ENCODE data around the gene SLC16A6. TPM values are rescaled to one million over a fixed set of nuclear protein-coding genes. Genes with fewer than 3 reads are reported as not detected.
"Not testable (repeated sequence)": the region's sequence is repeated elsewhere in the genome, so short reads cannot be mapped to it uniquely, and the experiment has no call there.

The SLC16A6 gene
- polyA plus RNA-seq, 1 donor from 2014 or later: 0.33 TPM

DNA sequence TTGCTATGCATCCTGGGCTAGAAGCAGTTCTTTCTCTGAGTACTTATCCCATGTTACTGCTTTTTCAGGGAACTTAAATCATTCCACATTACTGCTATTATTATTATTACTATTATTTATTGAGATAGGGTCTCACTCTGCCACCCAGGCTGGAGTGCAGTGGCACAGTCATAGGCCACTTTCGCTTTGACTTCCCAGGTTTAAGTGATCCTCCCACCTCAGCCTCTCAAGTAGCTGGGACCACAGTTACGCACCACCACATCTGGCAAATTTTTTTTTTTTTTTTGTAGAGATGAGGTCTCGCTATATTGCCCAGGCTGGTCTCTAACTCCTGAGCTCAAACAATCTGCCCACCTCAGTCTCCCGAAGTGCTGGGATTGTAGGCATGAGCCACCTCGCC lies 71.5 kb downstream of the SLC16A6 start:
- not testable (repeated sequence) for H3K36me3 Mint-ChIP-seq, H3K27ac Mint-ChIP-seq, H3K27me3 Mint-ChIP-seq, H3K9me3 Mint-ChIP-seq
- Mint-ChIP-seq H3K4me1 (peaks cover 21 to 23% (median 23%) of the 10 kb centered on the region in 3 donors), H3K4me3 (peak overlapping the region in 2 of 4 donors; percentile 3 to 47)

Other genes starting within 250 kb of the SLC16A6 start
- gene AMZ2, start 43.1 kb downstream of the SLC16A6 start, polyA plus RNA-seq: 80.0 TPM
- 10.6 TPM for gene ARSG, start 368 bp upstream of the SLC16A6 start, polyA plus RNA-seq
- gene WIPI1, start 166.4 kb upstream of the SLC16A6 start, polyA plus RNA-seq: 6.7 TPM
- gene PRKAR1A, start 221.3 kb upstream of the SLC16A6 start, polyA plus RNA-seq: 175 TPM